Activated naive CD8-positive, alpha-beta T cell (primary cell): ENCODE results near the gene SEC16B.

Experiments used
- H3K27ac Mint-ChIP-seq: one replicate; pipeline ENCODE4 v1.8.0; 2021; ENCODE audit warnings: mixed read lengths
- H3K27me3 Mint-ChIP-seq: one replicate; pipeline ENCODE4 v1.8.0; 2021; ENCODE audit warnings: mixed read lengths
- H3K36me3 Mint-ChIP-seq: one replicate; pipeline ENCODE4 v1.8.0; 2021; ENCODE audit warnings: mixed read lengths
- H3K4me1 Mint-ChIP-seq: one replicate; pipeline ENCODE4 v1.8.0; 2021; ENCODE audit warnings: low read depth, mixed read lengths
- H3K4me3 Mint-ChIP-seq: one replicate; pipeline ENCODE4 v1.8.0; 2021; ENCODE audit warnings: mild to moderate bottlenecking, mixed read lengths
- H3K9me3 Mint-ChIP-seq: one replicate; pipeline ENCODE4 v1.8.0; 2021; ENCODE audit warnings: low read depth, mixed read lengths

SEC16B gene

GRCh38 chr1:177984761-177985160 lies 14.9 kb upstream of the SEC16B start:
- no peak overlapping the region for H3K4me3 Mint-ChIP-seq
- no peaks in the 10 kb centered on the region for H3K36me3 Mint-ChIP-seq
- no peaks in the 10 kb centered on the region for H3K27me3 Mint-ChIP-seq
- H3K9me3 Mint-ChIP-seq = peaks cover 11% of the 10 kb centered on the region
- no peak overlapping the region for H3K27ac Mint-ChIP-seq
- H3K4me1 Mint-ChIP-seq = no peaks in the 10 kb centered on the region

- no peak overlapping the region for H3K4me3 Mint-ChIP-seq
- H3K27ac Mint-ChIP-seq = no peak overlapping the region
- no peaks in the 10 kb centered on the region for H3K27me3 Mint-ChIP-seq
- H3K36me3 Mint-ChIP-seq = no peaks in the 10 kb centered on the region
- peaks cover 11% of the 10 kb centered on the region for H3K9me3 Mint-ChIP-seq
- no peaks in the 10 kb centered on the region for H3K4me1 Mint-ChIP-seq
Measured at GRCh38 chr1:177984136-177984525, 14.3 kb upstream of the SEC16B start.

GRCh38 chr1:177983482-177984135 lies 13.8 kb upstream of the SEC16B start:
- H3K27me3 Mint-ChIP-seq = no peaks in the 10 kb centered on the region
- H3K36me3 Mint-ChIP-seq = no peaks in the 10 kb centered on the region
- no peaks in the 10 kb centered on the region for H3K4me1 Mint-ChIP-seq
- no peak overlapping the region for H3K27ac Mint-ChIP-seq
- peaks cover 6% of the 10 kb centered on the region for H3K9me3 Mint-ChIP-seq
- H3K4me3 Mint-ChIP-seq = no peak overlapping the region

- Mint-ChIP-seq H3K4me3 (no peak overlapping the region), H3K27me3 (no peaks in the 10 kb centered on the region), H3K36me3 (no peaks in the 10 kb centered on the region)
Measured at GRCh38 chr1:177983077-177983476, 13.2 kb upstream of the SEC16B start.

GRCh38 chr1:177981200-177981599 lies 11.3 kb upstream of the SEC16B start:
- no peak overlapping the region for H3K4me3 Mint-ChIP-seq
- no peaks in the 10 kb centered on the region for H3K4me1 Mint-ChIP-seq
- no peaks in the 10 kb centered on the region for H3K36me3 Mint-ChIP-seq
- H3K27me3 Mint-ChIP-seq = no peaks in the 10 kb centered on the region
- no peak overlapping the region for H3K27ac Mint-ChIP-seq
- H3K9me3 Mint-ChIP-seq = no peaks in the 10 kb centered on the region

More at GRCh38 chr1:177983077-177983476, 13.2 kb upstream of the SEC16B start:
- Mint-ChIP-seq H3K9me3 (peaks cover 5% of the 10 kb centered on the region), H3K4me1 (no peaks in the 10 kb centered on the region), H3K27ac (no peak overlapping the region)

- no peaks in the 10 kb centered on the region for H3K4me1 Mint-ChIP-seq
- H3K36me3 Mint-ChIP-seq = no peaks in the 10 kb centered on the region
- H3K4me3 Mint-ChIP-seq = no peak overlapping the region
- H3K27me3 Mint-ChIP-seq = no peaks in the 10 kb centered on the region
- no peaks in the 10 kb centered on the region for H3K9me3 Mint-ChIP-seq
- no peak overlapping the region for H3K27ac Mint-ChIP-seq
Measured at GRCh38 chr1:177979272-177979671, 9.4 kb upstream of the SEC16B start.

GRCh38 chr1:177978530-177978929 lies 8.7 kb upstream of the SEC16B start:
- Mint-ChIP-seq H3K27me3 (no peaks in the 10 kb centered on the region), H3K27ac (no peak overlapping the region), H3K4me3 (no peak overlapping the region), H3K36me3 (no peaks in the 10 kb centered on the region), H3K4me1 (no peaks in the 10 kb centered on the region), H3K9me3 (no peaks in the 10 kb centered on the region)

- H3K27ac Mint-ChIP-seq = no peak overlapping the region
- no peaks in the 10 kb centered on the region for H3K4me1 Mint-ChIP-seq
- no peaks in the 10 kb centered on the region for H3K9me3 Mint-ChIP-seq
- no peaks in the 10 kb centered on the region for H3K27me3 Mint-ChIP-seq
- H3K4me3 Mint-ChIP-seq = no peak overlapping the region
- no peaks in the 10 kb centered on the region for H3K36me3 Mint-ChIP-seq
Measured at GRCh38 chr1:177977141-177977540, 7.3 kb upstream of the SEC16B start.

- Mint-ChIP-seq H3K4me3 (no peak overlapping the region), H3K4me1 (no peaks in the 10 kb centered on the region), H3K27me3 (no peaks in the 10 kb centered on the region), H3K27ac (no peak overlapping the region), H3K36me3 (no peaks in the 10 kb centered on the region), H3K9me3 (no peaks in the 10 kb centered on the region)
Measured at GRCh38 chr1:177976596-177976995, 6.7 kb upstream of the SEC16B start.

GRCh38 chr1:177975588-177976495 lies 6.0 kb upstream of the SEC16B start:
- Mint-ChIP-seq H3K27me3 (no peaks in the 10 kb centered on the region), H3K9me3 (no peaks in the 10 kb centered on the region), H3K4me3 (no peak overlapping the region), H3K36me3 (no peaks in the 10 kb centered on the region), H3K4me1 (no peaks in the 10 kb centered on the region), H3K27ac (no peak overlapping the region)

- H3K9me3 Mint-ChIP-seq = no peaks in the 10 kb centered on the region
- H3K36me3 Mint-ChIP-seq = no peaks in the 10 kb centered on the region
- H3K4me1 Mint-ChIP-seq = no peaks in the 10 kb centered on the region
- H3K27ac Mint-ChIP-seq = no peak overlapping the region
- no peak overlapping the region for H3K4me3 Mint-ChIP-seq
- H3K27me3 Mint-ChIP-seq = no peaks in the 10 kb centered on the region
Measured at GRCh38 chr1:177973585-177973984, 3.7 kb upstream of the SEC16B start.

GRCh38 chr1:177969109-177969508 lies 749 bp downstream of the SEC16B start:
- Mint-ChIP-seq H3K9me3 (no peaks in the 10 kb centered on the region), H3K4me3 (no peak overlapping the region), H3K36me3 (no peaks in the 10 kb centered on the region), H3K27me3 (no peaks in the 10 kb centered on the region), H3K27ac (no peak overlapping the region), H3K4me1 (no peaks in the 10 kb centered on the region)

- no peaks in the 10 kb centered on the region for H3K9me3 Mint-ChIP-seq
- no peaks in the 10 kb centered on the region for H3K4me1 Mint-ChIP-seq
- no peak overlapping the region for H3K4me3 Mint-ChIP-seq
- no peaks in the 10 kb centered on the region for H3K36me3 Mint-ChIP-seq
- no peaks in the 10 kb centered on the region for H3K27me3 Mint-ChIP-seq
- H3K27ac Mint-ChIP-seq = no peak overlapping the region
Measured at GRCh38 chr1:177966199-177966598, 3.7 kb downstream of the SEC16B start.

GRCh38 chr1:177965293-177965692 lies 4.6 kb downstream of the SEC16B start:
- no peaks in the 10 kb centered on the region for H3K36me3 Mint-ChIP-seq
- H3K4me3 Mint-ChIP-seq = no peak overlapping the region
- H3K27ac Mint-ChIP-seq = no peak overlapping the region
- H3K27me3 Mint-ChIP-seq = no peaks in the 10 kb centered on the region
- no peaks in the 10 kb centered on the region for H3K9me3 Mint-ChIP-seq
- H3K4me1 Mint-ChIP-seq = no peaks in the 10 kb centered on the region

GRCh38 chr1:177964336-177964735 lies 5.5 kb downstream of the SEC16B start:
- Mint-ChIP-seq H3K27ac (no peak overlapping the region), H3K9me3 (no peaks in the 10 kb centered on the region), H3K27me3 (no peaks in the 10 kb centered on the region), H3K4me3 (no peak overlapping the region), H3K36me3 (no peaks in the 10 kb centered on the region), H3K4me1 (no peaks in the 10 kb centered on the region)
